ENCODE data around the gene EN1. TPM values are rescaled to one million over a fixed set of nuclear protein-coding genes. Genes with fewer than 3 reads are reported as not detected.

Gene EN1
- total RNA-seq, 1 experiment from 2014 or later = 1.0 TPM

GRCh38 chr2:118855451-118856279 is 8.2 kb upstream of the EN1 start:
- peak; percentile 54 for DNase-seq (ENCODE audit: low spot score)

GRCh38 chr2:118854507-118855345 is 7.3 kb upstream of the EN1 start:
- no peak for DNase-seq (ENCODE audit: low spot score)

- DNase-seq (ENCODE audit: low spot score) = no peak
Observed at GRCh38 chr2:118853651-118854291, 6.3 kb upstream of the EN1 start.

GRCh38 chr2:118853129-118853640 is 5.7 kb upstream of the EN1 start:
- no peak for DNase-seq (ENCODE audit: low spot score)

GRCh38 chr2:118852605-118853128 is 5.2 kb upstream of the EN1 start:
- DNase-seq (ENCODE audit: low spot score) = no peak

- DNase-seq (ENCODE audit: low spot score) = no peak
Observed at GRCh38 chr2:118851650-118852049, 4.2 kb upstream of the EN1 start.

- DNase-seq (ENCODE audit: low spot score) = no peak
Observed at GRCh38 chr2:118850901-118851415, 3.5 kb upstream of the EN1 start.

- DNase-seq (ENCODE audit: low spot score) = no peak
Observed at GRCh38 chr2:118850168-118850900, 2.9 kb upstream of the EN1 start.

- DNase-seq (ENCODE audit: low spot score) = no peak
Observed at GRCh38 chr2:118849226-118850167, 2.0 kb upstream of the EN1 start.

GRCh38 chr2:118848381-118849225 is 1.2 kb upstream of the EN1 start:
- DNase-seq (ENCODE audit: low spot score) = no peak

- peak; percentile 64 for DNase-seq (ENCODE audit: low spot score)
Observed at GRCh38 chr2:118847762-118848172, 319 bp upstream of the EN1 start.

GRCh38 chr2:118846442-118846952 is 951 bp downstream of the EN1 start:
- no peak for DNase-seq (ENCODE audit: low spot score)

- DNase-seq (ENCODE audit: low spot score) = no peak
Observed at GRCh38 chr2:118845522-118846441, 1.7 kb downstream of the EN1 start.

- DNase-seq (ENCODE audit: low spot score) = no peak
Observed at GRCh38 chr2:118845005-118845521, 2.4 kb downstream of the EN1 start.

- DNase-seq (ENCODE audit: low spot score) = no peak
Observed at GRCh38 chr2:118844261-118845004, 3.0 kb downstream of the EN1 start.

GRCh38 chr2:118843483-118844132 is 3.8 kb downstream of the EN1 start:
- no peak for DNase-seq (ENCODE audit: low spot score)

All from A172 (cell line).